Umbilical cord (tissue), 2 donors: Measurements from ENCODE around the gene MYCBP2. TPM values are rescaled to one million over a fixed set of nuclear protein-coding genes. Genes with fewer than 3 reads are reported as not detected.

Source experiments
- DNase-seq: peaks from one replicate; pipeline ENCODE4 v3.0.0-alpha.2; 2015; ENCODE audit warnings: low spot score
- total RNA-seq: library from RNA; depleted of rRNA; stranded (reverse); fragments of >200 nt; gene quantifications from one replicate; pipeline ENCODE4 v1.2.3, GENCODE V29; 2014; ENCODE audit warnings: low replicate concordance; ENCODE audit not compliant: insufficient read depth

The MYCBP2 gene
- total RNA-seq, 1 donor from 2014 or later, result 42.9 TPM

DNA sequence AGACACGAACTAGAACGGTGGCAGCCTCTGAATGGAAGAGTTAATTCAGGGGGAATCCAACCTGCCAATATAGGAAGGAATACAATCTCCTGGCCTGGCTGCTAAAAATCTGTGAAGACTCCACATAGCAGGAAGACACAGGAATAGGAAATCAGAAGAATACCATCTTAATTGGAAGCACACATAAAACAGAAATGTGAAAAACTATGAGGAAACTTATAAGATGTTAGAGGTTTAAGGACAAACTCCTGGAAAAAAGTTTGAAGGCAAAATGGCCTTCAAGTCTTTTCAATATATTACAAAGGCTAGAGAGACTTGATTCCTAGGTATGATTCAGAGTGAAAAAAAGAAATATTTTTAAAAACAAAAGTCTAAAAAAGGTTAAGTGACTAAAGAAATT is 221.8 kb downstream of the MYCBP2 start:
- no peak for DNase-seq

DNA sequence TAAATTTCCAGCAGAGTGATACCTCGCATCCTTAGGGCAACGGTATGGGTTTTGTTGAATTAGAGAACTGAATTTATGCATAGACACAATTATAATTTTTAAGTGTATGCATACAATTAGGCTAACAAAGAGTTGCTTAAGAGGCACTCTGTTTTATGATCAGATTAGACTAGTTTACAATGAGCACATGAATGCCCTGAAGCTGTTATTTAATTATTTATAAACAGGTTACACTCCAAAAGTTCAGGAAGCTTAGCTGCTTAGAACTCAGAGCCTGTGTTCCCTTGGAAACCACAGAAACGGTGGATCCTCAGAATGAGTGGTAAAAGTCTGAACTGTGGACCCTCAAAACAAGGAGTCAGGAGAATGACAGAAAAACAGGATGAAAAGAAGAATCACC is 227.5 kb downstream of the MYCBP2 start:
- DNase-seq, result no peak

DNA sequence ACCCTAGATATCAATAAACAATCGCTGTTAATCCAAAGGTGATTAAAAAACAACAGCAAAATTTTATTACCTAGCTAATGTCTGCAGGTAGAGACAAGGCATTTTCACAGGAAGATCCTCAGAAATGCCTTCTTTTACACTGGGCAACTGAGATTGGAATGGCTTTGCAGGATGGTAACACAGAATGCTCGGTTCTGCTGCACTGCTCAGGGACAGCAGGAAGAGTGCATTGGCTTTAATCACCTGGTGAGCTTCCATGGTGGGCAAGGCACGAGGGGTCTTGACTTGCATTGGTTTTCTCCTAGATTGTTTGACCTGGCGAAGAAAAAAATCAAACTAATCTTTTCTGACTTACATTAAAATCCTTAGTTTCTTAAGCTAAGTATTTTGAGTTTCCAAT is 231.6 kb downstream of the MYCBP2 start:
- no peak for DNase-seq

DNA sequence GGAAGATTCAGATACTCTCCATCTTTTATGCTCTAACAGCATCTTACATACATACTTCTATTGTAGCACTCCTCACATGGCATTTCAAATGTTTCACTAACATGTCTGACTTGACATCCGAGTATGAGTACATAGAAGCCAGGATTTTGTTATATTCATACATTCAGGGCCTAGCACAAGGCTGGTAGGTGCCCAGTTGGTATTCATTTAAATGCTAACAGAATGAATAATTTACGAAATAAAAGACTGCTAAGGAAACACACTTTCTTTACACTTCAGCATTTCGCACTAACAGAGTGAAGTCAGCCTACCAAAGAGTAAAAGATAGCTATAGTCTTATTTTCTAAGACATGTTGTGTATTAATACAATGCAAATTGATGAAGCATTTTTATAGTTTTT is 232.1 kb downstream of the MYCBP2 start:
- DNase-seq, result no peak

DNA sequence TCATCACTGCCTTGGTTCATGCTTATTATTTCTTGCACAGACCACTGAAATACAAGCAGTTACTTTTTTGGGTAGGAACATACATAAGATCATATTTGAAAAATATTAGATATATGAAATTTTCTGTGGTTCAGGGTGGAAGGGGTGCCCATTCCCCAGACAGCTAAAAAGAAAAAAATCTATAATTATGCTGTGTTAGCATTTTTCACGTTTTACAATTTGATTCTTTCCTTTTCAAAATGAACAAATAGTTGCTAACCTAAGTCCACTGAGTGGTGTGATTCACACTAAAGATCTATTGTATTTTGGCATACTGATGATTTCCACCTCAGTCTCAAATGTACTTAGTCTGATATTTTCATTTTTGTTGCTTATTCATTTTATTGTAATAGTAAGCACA is 233.2 kb downstream of the MYCBP2 start:
- no peak for DNase-seq

DNA sequence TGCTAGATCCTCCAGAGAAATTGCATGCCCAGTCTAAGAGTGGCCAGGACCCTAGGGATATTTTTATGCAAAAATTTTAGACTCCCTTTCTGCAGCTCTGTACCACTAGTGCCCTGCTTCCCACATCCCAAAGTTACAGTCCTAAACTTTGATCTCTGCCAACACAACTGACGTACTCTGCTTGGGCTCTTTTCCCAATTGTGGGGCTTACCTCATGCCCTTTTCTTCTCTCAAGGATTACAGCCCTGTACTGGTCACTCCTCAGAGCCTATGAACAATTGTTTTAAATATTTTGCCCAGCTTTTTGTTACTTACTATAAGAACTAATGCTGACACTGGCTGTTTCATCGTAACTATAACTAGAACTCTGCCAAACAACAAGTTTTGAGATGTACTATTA is 242.1 kb downstream of the MYCBP2 start:
- DNase-seq, result no peak

DNA sequence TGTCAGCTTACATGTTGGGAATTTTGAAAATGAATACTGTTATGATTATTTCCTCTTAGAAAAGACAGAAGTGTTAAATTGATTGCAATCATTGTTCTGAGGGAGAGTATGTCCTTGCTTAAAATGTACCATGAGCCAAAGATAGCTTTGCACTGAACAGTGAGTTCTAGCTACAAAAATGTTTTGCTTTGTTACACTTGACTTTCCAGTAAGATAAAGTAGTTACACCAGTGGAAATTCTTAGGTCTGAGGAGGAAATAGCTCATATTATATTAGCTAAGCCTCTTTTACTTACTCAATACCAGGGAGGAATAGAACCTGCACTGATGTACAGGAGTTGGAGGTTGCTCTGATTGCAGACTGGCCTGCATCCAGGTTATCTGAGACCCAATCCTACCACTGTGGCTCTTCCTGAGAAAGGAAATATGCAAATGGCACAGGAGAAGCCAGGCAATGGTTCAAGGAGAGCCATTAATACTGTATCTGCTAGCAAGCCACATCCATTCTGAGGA is 246.9 kb downstream of the MYCBP2 start:
- DNase-seq, result no peak

DNA sequence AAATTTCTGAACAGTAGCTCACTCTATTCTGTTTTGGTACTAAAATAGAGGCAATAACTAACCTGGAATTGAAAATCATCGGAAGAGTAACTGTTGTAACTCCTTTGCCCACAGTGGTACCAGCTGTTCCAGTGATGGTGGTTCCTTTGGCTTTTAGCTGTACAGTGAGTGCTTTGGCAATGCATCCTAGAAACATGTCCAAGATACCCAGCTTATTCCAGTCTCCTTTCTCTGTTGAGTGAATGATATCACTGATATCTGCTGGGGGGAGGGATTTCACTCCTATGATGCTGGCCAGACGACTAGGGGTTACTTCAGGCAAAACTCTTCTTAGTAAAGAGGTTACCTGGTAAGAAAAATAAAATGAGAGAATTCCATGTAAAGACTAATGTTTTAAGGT is 259.4 kb downstream of the MYCBP2 start:
- DNase-seq, result no peak

DNA sequence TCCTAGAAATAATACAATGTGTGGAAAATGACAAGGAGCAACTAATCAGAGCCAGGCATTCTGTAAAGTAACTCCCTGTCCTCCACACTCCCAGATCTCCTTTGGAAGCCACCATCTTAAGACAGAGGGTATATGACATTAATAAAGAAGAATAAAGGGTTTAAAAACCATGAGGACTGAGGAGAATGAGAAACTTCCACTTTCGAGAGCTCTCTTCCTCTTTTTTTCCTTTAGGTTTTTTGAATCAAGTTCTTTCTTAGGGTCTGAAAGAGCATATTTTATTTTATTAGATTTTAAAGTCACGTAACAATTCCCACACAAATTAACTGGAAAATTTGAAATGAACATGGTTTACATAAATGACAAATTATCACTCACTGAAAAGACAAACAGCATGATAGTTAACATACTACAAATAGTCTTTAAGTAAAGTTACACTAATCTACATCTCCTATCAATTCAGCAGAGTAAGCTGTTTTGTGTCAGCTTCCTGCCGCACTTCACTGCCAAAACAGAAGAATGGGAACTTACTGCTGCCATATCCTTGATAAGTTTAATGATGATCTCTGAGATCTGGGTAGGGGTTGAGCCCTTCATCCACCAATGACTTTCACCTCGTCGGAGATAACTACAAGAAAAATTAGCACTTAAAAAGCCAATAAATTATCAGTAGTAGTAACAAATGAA is 261.3 kb downstream of the MYCBP2 start:
- DNase-seq, result peak; percentile 20

DNA sequence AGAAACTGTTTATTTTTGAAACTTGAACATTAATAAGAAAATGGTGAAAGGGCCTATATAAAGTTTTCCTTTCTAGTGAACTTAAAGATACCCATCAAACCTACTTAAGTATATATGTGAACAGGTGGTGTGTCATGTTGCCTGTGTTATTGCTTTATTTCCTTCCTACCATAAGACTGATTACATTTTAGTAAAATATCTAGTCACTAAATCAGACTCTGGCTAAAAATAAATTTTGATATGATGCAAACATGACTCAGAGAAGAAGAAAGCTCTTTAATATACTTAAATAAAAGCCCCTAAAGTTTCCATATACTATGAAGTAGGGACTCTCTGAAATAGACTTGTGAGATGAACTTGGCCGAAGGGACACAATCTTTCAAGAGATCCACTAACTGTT is 264.8 kb downstream of the MYCBP2 start:
- no peak for DNase-seq

DNA sequence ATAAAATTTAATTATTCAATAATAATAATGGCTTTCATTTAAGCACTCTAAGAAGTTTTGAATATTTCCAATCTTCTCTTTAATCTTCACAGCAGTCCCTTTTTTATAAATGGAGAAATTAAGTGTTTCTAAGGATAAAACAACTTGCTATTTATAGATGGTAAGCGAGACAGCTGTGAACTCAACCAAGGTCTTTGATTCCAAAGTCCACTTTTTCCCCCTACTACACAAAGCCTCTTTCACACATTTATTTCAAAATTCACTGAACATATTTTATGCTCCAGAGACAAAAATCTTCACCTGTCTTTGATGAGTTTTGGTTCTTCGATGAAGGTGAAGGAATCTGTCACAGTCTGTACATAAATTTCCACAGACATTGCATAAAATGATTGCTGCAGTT is 265.5 kb downstream of the MYCBP2 start:
- no peak for DNase-seq

DNA sequence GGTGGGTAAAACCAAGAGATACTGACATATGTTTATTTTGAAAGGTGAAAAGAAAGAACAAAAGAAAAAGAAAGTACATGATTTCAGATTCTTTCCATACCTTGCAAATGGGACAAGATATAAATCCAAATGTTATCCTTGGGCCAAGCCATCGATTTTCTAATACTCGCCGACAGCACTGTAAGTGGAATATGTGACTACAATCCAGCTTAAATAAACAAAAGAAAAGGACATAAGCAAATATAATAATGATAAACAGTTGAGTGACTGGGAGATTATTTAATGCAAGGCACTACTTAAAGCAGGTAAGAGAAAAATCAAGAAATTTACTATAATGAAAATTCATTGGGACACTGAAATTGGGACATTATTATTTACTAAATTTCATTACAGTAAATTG is 270.0 kb downstream of the MYCBP2 start:
- DNase-seq, result no peak

DNA sequence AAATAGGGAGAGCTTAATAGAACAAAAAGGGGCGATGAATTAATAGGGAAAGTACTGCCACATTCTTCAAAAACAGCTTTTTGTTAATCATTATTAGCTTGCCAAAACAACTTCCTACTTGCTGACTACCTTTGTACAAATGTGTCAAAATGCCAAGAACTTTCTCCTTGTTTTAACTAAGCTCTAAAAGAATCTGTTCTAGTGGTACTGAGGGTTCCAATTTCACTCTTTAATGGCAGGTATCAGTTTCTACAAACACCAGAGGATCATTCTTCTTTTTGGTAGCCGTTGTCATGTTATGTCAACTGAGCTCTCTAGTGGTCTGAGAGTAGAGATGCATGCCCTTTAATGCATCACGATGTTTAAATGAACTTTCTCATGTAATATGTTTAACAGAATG is 270.5 kb downstream of the MYCBP2 start:
- no peak for DNase-seq

DNA sequence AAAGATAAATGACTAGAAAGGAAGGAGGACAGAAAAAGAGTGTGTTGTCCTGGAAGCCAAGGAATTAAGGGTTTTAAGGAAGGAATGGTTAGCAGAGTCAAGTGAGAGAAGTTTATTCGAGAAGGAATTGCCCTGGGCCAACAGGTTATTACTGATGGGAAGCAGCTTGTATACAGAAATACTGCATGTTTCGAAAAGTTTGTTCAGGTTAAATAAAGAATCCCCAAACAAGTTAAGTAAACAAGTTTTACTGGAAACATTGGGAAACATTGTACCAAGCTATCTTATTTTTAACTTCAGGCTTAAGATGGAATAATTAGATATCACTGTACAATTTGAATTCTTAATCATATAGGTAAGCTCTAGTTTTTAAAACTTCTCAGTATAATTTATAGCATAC is 271.7 kb downstream of the MYCBP2 start:
- DNase-seq, result no peak

DNA sequence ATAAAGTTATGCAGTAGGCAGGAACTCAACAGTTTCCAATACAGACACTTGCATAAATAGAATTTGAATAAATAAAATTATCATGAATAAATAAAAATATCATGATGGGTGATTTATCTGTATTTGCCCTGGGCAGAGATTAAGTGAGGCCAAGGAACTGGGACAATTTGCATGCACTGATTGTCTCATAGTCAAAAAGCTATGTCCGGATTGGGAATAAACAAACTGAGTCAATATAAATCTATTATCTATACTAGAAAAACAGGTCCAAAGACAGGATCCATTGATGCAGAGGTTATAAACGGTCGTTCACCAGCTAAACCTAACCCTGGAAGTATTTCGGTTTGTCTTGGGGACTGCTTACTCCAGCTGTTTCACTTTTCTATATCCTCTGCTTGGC is 273.7 kb downstream of the MYCBP2 start:
- no peak for DNase-seq

DNA sequence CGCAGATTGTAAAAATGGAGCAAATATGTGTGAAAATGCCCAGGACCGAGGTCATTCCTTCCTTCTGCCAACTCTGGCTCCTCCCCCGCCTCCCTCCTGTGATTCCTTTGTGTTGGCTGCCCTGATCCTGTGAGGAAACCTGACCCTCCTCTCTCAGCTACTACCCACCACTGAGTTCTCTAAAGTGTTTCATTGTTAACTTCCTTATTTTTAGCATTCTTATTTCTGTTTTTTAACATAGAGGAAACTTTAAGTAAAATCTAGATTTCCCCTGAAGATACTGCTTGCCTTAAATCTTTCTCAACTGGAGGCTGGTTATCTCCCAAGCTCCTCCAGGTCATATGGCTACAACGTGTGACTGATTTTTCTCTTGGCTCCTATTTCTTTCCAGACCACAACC is 278.2 kb downstream of the MYCBP2 start:
- DNase-seq, result no peak

DNA sequence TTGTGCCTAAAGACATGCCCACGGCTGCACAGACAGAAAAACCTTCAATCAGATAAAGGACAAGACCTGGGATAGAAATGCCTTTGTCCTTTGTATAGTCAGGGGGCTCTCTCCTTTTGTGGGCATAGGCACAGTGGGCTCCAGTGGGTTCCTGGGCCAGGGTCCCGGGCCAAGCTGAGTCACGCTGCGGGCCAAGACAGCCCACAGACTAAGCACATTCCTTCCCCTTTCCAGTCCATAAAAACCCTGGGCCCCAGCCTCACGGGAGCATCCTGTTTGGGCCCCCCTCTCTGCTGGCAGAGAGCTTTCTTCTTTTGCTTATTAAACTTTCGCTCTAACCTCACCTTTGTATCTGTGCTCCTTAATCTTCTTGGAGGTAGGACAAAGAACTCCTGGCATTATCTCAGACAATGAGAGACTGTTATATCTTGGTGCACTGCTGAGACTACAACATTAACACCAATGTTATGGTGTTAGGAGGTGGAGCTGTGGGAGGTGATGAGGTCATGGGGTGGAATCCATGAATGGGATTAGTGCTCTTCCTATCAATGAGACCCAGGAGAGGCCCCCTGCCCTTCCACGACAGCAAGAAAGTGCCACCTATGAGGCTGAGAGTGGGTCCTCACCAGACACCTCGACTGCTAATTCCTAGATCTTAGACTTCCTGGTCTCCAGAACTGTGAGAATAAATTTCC is 279.1 kb downstream of the MYCBP2 start:
- DNase-seq, result no peak

DNA sequence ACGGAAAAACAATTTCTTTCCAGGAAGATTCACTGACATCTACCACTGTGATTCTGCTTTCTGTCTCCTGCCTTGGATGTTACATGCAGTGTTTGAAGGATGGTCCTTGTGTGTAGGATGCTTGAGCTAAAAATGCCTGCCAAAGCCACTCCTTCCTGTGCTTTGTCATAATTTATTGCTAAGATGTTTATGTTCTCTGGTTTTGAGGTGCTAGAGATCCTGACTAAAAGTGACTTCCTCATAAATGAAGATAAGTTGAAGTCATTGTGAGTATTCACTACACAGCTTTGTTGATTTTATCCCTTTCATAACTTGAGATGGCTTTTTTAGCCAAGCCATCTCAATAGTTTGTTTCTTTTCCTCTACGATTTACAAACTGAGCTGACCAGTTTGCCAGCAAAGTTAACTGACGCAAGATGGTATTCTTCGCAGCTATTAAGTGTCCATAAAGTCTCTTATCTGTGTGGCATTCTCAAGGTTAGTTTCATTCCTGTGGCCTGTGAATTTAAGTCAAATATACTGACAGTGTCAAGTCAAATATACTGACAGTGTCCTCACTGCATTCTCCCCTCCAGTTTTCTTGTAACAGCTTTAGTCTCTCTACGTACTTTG is 284.2 kb downstream of the MYCBP2 start:
- peak; percentile 11 for DNase-seq

DNA sequence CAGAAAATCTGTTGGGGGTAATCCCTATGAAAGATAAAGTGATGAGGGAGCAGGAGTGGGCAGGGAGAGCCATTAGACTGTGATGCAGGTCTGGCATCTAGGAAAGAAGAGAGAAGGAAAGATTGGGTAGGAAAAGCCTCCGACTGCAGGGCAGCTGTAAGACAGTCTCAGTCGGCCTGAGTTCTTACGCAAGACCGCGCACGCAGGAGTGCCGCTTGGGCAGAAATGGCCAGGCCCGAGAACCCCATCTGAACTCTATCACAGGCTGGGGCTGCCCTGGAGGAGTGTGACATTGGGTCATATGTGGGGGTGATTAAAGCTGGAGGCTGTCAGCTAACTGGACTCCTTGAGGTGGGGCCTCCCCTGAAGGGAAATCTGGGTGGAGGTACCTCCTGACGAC is 286.1 kb downstream of the MYCBP2 start:
- no peak for DNase-seq

DNA sequence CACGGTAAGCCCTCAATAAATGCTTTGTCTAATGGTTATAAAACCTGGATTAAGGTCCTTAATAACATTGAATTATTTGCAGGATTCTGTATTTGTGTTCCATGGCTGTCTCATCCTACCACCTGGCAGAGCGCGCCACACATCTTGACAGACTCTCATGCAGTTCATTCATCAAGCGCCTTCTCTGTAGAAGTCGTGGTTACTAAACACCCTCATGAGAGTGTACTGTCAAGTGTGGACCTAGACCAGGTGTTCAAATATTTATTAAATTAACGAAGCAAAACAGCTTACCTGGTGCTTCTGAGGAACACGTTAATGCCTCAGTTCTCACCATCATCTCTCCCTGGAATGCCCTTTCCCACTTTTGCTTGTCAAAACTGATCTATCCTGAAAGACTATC is 286.8 kb downstream of the MYCBP2 start:
- DNase-seq, result no peak

DNA sequence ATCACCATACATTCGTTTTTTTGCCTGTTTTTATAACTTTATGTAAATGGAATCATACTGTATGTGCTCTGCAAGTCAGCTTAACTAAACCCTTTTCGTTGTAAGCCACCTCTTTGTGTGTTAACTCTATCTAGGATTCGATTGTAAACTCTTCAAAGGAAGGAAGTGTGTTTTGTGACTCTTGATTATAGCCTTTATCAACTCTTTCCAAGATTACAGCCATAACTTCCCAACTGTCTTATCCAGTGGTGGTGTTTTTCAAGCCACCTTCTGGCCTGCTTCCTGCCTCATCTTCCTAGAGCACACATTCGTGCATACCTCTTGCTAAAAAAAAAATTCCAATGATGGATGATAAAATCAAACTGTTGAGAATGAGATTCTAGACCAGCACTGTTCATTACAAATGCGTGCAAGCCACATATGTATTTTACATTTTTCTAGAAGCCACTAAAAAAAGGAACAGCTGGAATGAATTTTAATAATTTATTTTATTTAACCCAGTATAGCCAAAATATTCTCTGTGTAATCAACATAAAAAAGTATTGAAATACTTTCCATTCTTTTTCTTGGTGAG is 287.9 kb downstream of the MYCBP2 start:
- no peak for DNase-seq

DNA sequence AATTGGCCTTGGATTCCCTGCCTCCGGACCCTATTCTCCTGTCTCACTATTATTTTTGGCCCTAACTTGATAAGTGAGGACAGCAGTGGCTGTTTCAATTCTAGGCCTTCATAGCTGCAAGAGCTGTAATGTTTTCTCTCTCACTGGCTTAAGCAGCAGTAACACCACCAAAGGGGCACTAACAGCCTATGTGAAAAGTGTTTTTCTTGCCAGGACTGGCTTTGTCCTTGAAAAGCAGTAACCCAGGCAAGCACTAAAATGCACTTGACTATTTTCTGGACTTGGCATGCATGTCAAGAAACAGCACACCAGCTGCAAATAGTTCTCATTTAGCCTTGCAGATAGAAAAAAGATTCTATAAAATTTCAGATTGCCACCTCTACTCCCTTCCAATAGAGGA is 290.6 kb downstream of the MYCBP2 start:
- no peak for DNase-seq

DNA sequence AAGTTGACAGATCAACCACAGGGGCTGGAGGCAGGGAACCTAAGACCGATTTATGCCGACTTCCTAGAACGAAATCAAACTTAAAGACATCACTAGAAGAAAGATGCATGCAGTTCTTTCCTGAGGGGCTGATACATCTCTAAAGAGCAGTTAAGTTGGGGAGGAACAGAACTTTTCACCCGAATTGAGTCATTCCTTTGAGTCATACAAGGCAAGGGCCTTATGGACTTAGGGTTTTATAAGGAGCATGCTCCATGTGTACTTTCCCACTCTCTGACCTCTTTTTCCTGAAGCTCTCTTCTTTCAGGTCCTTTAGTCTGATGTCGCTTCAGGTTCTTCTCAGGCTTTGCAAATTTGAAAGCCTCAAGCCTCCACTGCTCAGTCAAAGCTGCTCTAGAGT is 292.0 kb downstream of the MYCBP2 start:
- DNase-seq, result peak; percentile 7
